Mammary epithelial cell (primary cell): ENCODE results near the gene PROSER2.

Experiments used
- EZH2 ChIP-seq: IDR thresholded peaks from 2 replicates; pipeline ENCODE4 v1.6.1; 2012; ENCODE audit warnings: low read length, inconsistent platforms, borderline replicate concordance
- TF ChIP-seq, protein P1 (sequence below), 2 donors: IDR thresholded peaks in 1 of 2; conservative IDR thresholded peaks in 1 of 2; 2 replicates each; pipeline ENCODE4 v1.5.1; 2011 to 2012; ENCODE audit warnings: inconsistent platforms in 2 of 2, low read length in 2 of 2, mild to moderate bottlenecking in 2 of 2, control low read depth in 1 of 2, low read depth in 1 of 2; ENCODE audit not compliant: insufficient read depth in 1 of 2; ENCODE audit errors: extremely low read depth in 1 of 2

DNA sequence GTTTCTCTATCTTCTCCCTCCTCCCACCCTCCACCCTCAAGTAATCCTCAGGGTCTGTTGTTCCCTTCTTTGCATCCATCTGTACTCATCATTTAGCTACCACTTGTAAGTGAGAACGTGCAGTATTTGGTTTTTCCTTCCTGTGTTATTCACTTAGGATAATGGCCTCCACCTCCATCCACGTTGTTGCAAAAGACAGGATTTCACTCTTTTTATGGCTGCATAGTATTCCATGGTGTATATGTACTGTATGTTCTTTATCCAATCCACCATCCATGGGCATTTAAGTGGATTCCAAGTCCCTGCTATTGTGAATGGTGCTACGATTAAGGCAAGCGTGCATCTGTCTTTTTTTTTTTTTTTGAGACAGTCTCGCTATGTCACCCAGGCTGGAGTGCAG, 72.4 kb downstream of the PROSER2 start:
- TF ChIP-seq, protein P1, sequence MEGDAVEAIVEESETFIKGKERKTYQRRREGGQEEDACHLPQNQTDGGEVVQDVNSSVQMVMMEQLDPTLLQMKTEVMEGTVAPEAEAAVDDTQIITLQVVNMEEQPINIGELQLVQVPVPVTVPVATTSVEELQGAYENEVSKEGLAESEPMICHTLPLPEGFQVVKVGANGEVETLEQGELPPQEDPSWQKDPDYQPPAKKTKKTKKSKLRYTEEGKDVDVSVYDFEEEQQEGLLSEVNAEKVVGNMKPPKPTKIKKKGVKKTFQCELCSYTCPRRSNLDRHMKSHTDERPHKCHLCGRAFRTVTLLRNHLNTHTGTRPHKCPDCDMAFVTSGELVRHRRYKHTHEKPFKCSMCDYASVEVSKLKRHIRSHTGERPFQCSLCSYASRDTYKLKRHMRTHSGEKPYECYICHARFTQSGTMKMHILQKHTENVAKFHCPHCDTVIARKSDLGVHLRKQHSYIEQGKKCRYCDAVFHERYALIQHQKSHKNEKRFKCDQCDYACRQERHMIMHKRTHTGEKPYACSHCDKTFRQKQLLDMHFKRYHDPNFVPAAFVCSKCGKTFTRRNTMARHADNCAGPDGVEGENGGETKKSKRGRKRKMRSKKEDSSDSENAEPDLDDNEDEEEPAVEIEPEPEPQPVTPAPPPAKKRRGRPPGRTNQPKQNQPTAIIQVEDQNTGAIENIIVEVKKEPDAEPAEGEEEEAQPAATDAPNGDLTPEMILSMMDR (conservative IDR thresholded peaks at IDR 0.05 in 1 of 2, IDR thresholded peaks at IDR 0.05 in 1 of 2; ENCODE audit: extremely low read depth in 1 of 2, insufficient read depth in 1 of 2, low read depth in 1 of 2, low read length in 2 of 2), result no peak
- TF ChIP-seq EZH2, result no peak
